ENCODE results near the gene AFG1L.

- TF ChIP-seq CTCF (IDR thresholded peaks at IDR 0.05; ENCODE audit: poor library complexity) (no peak), EZH2phosphoT487 (IDR thresholded peaks at IDR 0.05; ENCODE audit: low read depth, severe bottlenecking, unreplicated experiment) (no peak), EZH2 (IDR thresholded peaks at IDR 0.05; ENCODE audit: borderline replicate concordance) (no peak)
These were observed 100.4 kb downstream of the AFG1L start for GRCh38 chr6:108395297-108395696.
